Jurkat, Clone E6-1 (cell line): Measurements from ENCODE around the gene SARS1.
A peak's percentile ranks its signal among the peaks of the same experiment; 100 is the strongest.
"Not testable (repeated sequence)": the region's sequence is repeated elsewhere in the genome, so short reads cannot be mapped to it uniquely, and the experiment has no call there.

Experiments used
- DNase-seq: peaks from one replicate; pipeline ENCODE4 v3.0.0-alpha.2; 2011; ENCODE audit warnings: low read depth, low spot score
- H3K4me3 ChIP-seq: 2 replicates; pipeline ENCODE4 v1.5.1; 2011; ENCODE audit warnings: mild to moderate bottlenecking, low read length, control low read depth, moderate library complexity

Gene SARS1

DNA sequence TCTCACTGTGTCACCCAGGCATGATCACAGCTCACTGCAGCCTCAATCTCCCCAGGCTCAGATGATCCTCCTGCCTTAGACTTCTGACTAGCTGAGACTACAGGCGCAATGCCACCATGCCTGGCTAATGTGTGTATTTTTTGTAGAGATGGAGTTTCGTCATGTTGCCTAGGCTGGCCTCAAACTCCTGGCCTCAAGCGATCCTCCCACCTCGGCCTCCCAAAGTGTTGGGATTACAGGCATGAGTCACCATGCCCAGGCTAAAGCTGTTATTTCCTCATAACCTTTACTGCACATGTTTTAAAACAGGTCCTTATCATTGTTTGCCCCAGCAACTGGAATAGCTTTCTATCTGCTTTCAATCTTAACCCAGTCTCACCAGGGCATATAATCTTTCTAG lies 2.9 kb downstream of the SARS1 start:
- H3K4me3 ChIP-seq, result no peak overlapping the region
- no peak for DNase-seq

DNA sequence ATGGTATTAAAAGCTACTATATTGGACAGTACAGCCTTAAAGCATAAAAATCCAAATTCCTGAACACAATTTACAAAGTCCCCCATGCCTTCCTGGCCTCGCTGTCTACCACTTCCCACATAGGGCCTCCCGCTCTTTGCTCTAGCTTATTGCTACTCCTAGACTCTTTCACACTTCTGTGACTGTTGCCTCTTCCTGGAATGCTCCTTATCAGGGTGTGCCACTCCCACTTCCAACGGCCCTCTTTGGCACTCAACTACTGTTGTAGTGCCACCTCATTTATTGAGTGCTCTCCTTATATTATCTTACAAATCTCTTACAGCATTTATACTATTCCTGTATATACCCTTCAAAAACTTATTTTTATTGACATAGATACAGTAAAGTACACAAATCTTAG lies 4.8 kb downstream of the SARS1 start:
- no peak overlapping the region for H3K4me3 ChIP-seq
- DNase-seq, result no peak

GRCh38 chr1:109221201-109221600 lies 7.5 kb downstream of the SARS1 start:
- H3K4me3 ChIP-seq, DNase-seq: not testable (repeated sequence)

DNA sequence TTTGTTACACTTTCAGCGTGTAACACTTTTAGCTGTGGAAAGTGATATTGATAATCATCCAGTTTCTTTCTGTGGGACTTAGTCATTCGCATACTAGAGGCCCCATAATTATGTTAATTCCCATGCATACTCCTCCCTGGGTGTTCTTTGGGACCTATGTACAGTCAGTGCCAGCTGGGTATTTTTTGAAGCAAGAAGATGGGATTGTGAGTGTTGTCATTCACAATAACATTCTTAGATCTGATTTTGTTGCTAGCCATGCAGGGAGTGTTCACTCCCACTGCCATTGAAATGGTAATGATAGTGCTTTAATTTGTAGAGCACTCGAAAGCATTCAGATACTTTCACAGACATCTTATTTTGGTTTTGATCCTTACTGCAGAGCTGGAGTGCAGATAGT lies 11.6 kb downstream of the SARS1 start:
- H3K4me3 ChIP-seq, result no peak overlapping the region
- DNase-seq, result no peak

DNA sequence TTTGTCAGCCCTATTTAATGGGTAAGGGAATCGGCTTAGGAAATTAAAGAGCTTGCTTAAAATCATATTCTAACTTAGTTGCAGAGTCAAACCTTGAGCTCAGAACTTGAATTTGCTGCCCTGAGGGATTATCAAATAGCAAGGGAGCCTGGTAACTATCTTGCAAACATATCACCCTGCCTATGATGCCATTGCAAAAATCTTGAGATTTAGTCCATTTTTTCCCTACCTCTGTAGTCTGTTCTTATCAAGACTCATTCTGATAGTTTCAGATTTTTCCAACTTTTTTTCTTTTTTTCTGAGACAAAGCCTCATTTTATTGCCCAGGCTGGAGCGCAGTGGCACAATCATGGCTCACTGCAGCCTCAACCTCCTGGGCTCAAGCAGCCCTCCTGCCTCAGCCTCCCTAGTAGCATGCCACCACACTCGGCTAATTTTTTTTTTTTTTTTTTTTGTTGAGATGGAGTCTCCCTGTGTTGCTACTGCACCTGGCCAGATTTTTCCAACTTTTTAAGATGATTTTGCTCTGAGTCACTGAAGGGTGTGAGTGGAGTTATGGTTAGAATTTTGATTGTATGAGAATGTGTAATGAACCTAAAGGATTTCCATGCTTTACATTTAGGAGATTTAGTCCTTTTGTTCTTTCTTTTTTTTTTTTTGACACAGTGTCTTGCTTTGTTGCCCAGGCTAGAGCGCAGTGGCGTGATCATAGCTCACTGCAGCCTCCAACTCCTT lies 12.2 kb downstream of the SARS1 start:
- no peak for DNase-seq
- no peak overlapping the region for H3K4me3 ChIP-seq

DNA sequence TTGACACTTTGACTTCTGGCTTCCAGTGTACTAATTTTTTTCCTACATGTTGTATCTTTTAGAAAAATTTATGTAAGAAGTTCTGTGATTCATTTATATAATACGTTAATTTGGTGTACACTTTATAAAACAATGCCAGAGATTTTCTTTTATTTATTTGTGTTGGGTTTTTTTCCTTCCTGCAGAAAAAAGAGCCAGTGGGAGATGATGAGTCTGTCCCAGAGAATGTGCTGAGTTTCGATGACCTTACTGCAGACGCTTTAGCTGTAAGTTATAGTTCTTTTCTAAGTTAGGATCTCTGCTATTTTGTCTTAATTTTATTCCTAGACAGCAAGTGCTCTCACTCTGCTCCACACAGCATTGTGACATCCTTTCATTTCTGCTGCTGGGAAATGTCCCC lies 14.4 kb downstream of the SARS1 start:
- H3K4me3 ChIP-seq, result no peak overlapping the region
- no peak for DNase-seq

DNA sequence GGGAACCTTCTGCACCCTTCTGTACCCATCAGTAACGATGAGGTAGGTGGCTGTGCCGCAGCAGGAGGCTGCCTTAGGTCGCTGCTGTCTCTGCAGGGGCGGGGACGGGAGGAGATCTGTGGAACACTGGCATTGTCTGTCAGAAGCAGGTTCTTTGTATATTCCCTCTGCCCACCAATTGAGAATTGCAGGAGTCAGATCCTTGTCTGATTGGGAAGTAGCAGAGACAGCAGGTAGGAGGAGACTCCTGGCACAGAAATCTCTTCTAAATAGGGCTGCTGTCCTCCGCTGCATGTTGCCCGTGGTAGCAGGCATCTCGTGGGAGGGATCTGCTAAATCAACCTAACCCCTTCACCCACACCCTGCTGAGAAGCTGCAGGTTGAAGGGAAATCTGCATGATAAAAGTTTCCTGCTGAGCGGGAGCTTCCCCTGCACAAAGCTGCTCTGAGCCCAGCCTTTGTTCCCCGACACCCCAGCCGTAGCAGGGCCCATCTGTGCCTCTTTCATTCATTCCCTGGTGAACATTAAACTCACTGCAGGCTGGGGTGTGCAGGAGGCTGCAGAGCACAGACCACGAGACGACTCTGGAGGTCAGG lies 15.9 kb downstream of the SARS1 start:
- no peak for DNase-seq

GRCh38 chr1:109231066-109231465 lies 17.3 kb downstream of the SARS1 start:
- no peak for DNase-seq
- no peak overlapping the region for H3K4me3 ChIP-seq

More for the DNA sequence above, 15.9 kb downstream of the SARS1 start:
- no peak overlapping the region for H3K4me3 ChIP-seq

DNA sequence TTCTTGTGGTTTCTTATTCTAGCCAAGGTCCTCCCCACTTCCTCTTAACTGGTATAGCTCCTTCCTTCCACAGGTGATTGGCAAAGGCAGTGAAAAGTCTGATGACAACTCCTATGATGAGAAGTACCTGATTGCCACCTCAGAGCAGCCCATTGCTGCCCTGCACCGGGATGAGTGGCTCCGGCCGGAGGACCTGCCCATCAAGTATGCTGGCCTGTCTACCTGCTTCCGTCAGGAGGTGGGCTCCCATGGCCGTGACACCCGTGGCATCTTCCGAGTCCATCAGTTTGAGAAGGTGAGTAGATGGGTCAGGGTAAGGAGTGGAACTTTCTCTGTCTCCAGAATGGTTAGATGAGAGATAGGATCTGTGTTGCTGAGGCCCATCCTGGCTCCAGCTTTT lies 21.4 kb downstream of the SARS1 start:
- no peak for DNase-seq
- H3K4me3 ChIP-seq, result no peak overlapping the region

- DNase-seq, result no peak
- no peak overlapping the region for H3K4me3 ChIP-seq
Measured at GRCh38 chr1:109237512-109237911, 23.8 kb downstream of the SARS1 start.

- H3K4me3 ChIP-seq, result no peak overlapping the region
- DNase-seq, result no peak
Measured at GRCh38 chr1:109238382-109238781, 24.7 kb downstream of the SARS1 start.

DNA sequence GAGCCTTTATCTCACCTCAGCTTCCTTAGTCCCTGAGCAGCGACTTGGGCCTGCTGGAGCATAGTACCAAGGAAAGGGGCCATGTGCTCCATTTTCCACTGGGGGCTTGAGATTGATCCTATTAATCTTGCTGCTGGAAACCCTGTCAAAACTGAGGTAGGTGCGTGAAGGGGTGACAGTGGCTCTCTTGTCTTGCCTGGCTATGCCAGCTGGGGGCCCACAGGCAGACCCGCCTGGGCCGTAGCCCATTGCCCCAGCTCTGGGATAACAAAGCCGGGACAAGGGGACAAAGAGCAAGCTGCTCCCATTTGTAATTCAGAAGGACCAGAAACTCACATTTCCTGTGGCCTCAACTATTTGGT lies 25.3 kb downstream of the SARS1 start:
- no peak overlapping the region for H3K4me3 ChIP-seq
- no peak for DNase-seq

DNA sequence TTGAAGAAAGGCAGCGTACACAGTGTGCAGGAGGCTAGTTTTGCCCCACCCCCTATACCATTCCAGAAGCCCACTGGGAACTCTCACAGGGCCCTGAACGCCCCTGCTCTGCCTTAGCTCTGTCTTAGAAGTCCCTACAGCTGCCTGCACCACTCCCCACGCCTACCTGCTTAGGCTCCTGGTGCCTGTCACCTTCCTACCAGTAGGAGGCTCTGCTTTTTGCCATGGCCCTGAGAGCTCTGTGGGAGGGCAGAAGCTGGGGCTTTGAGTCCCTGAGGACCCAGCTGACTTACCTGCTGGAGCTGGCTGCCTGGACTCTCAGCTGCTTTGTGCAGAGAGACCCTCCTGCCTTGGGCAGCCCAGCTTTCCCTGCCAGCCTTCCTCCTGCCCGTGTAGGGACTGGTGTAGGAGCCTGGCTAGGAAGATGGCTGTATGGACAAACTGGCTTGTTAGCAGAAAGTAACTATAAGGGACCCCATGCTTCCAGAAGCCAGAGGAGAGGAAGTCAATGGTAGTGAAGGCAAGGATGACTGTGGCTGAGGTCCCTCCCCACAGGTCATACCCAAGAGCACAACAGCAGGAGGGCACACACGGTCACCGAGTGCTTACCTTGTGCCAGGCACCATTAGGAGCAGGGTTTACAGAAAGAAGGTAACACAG lies 25.8 kb downstream of the SARS1 start:
- peak; percentile 40 for DNase-seq

GRCh38 chr1:109240158-109241152 lies 26.7 kb downstream of the SARS1 start:
- no peak for DNase-seq
- no peak overlapping the region for H3K4me3 ChIP-seq

More for the DNA sequence above, 25.8 kb downstream of the SARS1 start:
- no peak overlapping the region for H3K4me3 ChIP-seq

- no peak for DNase-seq
Measured at GRCh38 chr1:109241344-109241743, 27.6 kb downstream of the SARS1 start.

DNA sequence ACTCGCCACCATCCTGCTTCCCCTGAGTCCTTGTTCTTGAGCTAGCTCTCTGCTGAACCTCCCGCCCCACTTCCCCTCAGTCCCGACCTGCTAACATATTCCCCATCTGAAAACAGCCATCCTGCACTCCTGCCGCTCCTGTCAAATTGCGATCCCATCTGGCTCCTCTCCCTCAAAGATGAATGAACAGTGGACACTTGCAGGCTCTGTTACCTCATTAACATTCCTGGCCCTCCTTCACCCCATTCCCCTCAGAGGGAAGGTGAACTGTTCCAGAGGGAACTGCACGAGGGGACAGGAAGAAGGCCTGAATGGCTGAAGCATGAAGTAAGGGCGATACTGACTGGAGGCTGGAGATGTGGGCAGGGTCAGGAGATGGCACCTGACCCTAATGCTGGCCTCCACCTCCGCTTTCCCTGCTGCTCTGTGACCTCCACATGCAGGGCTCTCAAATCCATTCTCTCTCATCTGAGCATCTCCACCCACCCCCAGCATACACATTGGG lies 28.2 kb downstream of the SARS1 start:
- no peak for DNase-seq
- H3K4me3 ChIP-seq, result no peak overlapping the region

More at GRCh38 chr1:109241344-109241743, 27.6 kb downstream of the SARS1 start:
- H3K4me3 ChIP-seq, result no peak overlapping the region

DNA sequence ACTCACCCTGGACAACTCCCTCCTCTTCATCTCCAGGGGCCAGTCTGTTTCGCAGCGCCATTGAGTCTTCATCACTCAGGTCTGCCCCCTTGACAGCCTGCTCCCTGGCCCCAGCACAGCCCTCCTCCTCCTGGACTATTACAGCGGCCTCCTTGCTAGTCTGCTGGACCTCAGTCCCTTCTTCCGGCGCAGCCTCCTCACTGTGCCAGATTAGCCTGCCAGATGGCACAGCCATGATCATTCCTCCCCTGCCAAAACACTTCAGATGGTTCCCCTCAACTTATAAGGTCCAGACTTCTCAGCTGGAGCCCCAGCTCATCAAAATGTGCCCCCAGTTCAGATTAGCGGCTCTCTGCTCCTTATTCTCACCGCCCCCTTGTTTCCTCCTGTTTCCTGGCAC lies 28.7 kb downstream of the SARS1 start:
- H3K4me3 ChIP-seq, result no peak overlapping the region
- no peak for DNase-seq

- no peak overlapping the region for H3K4me3 ChIP-seq
- no peak for DNase-seq
Measured at GRCh38 chr1:109243221-109243620, 29.5 kb downstream of the SARS1 start.

GRCh38 chr1:109243860-109244552 lies 30.3 kb downstream of the SARS1 start:
- H3K4me3 ChIP-seq, result no peak overlapping the region
- no peak for DNase-seq
